Fibroblast of lung (primary cell): ENCODE results near the gene SMAD4.

Experiments used
- CTCF ChIP-seq, 2 donors: IDR thresholded peaks in 1 of 2; conservative IDR thresholded peaks in 1 of 2; 1 replicate in 1 of 2; 2 replicates in 1 of 2; pipeline ENCODE4 v1.5.1; 2011 to 2012; ENCODE audit warnings: low read length in 2 of 2, control low read depth in 1 of 2, inconsistent platforms in 1 of 2, low read depth in 1 of 2, mild to moderate bottlenecking in 1 of 2
- EZH2 ChIP-seq: IDR thresholded peaks from 2 replicates; pipeline ENCODE4 v1.5.1; 2012; ENCODE audit warnings: low read length, control low read depth, mild to moderate bottlenecking; ENCODE audit errors: missing control alignments

- TF ChIP-seq CTCF (conservative IDR thresholded peaks at IDR 0.05 in 1 of 2, IDR thresholded peaks at IDR 0.05 in 1 of 2; ENCODE audit: low read depth in 1 of 2, low read length in 2 of 2) (no peak), EZH2 (no peak)
Measured at GRCh38 chr18:51098082-51098481, 68.1 kb downstream of the SMAD4 start.
